ENCODE measurements around the gene TBC1D22B.

TBC1D22B gene

DNA sequence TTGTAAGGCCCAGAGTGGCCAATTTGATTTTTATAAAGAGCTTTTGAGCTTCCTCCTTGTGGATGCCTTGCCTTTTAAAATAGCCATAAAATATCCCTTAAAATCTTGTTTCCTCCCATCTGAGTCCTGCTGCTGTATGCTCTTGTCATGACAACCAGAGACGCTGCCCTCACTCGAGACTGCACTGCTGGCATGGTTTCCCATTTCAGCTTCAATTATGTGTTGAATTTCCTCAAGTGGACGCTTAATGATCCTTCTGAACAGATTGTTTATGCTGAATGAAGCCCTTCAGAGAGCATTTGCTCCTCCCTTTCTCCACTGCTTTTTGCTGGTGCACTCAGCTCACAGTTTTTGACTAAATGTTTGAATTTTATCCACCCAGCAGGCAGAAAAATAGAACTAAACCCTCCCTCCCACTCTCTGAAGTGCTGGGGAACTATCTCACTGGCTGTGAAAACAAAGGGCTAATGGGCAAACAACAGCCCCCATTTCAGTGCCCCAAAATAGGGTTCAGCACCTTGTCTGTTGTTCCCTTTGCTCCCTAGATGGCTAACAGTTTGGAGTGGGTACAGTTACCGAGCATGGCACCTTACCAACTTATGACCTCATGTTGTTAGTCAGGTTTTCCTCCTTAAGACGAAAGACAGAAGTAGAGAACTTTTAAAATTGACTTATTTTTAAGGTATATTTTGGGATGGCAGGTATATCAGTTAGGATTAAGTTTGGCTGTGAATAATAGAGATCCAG is 50.7 kb downstream of the TBC1D22B start:
- no peak overlapping the region for H3K27ac ChIP-seq
- CTCF ChIA-PET = interaction anchor here (0.5 kb wide), 1 partner anchor 18 kb away, joined by 3 read pairs; no protein-coding TSS in a partner anchor

DNA sequence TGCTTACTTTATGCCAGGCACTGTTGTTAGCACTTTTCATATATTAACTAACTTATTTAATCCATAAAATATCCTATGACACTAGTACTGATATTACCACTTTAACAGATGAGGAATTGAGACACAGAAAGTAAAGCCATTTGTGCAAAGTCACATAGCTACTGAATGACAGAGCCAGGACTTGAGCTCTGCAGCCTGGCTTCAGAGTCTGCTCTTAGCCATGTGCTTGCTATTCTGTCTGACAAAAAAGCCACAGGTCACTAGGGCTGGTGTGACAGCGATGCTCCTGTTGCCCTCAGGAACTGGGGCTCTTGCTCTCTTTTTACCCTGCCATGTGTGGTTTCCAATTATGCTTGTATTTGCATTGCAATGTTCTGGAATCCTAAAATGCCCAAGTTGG is 51.5 kb downstream of the TBC1D22B start:
- DNase-seq (ENCODE audit: low spot score) = no peak
- POLR2A ChIA-PET (ENCODE audit: low non-redundant PET) = no interaction called here

More for the DNA sequence above, 50.7 kb downstream of the TBC1D22B start:
- TF ChIP-seq, protein P1, sequence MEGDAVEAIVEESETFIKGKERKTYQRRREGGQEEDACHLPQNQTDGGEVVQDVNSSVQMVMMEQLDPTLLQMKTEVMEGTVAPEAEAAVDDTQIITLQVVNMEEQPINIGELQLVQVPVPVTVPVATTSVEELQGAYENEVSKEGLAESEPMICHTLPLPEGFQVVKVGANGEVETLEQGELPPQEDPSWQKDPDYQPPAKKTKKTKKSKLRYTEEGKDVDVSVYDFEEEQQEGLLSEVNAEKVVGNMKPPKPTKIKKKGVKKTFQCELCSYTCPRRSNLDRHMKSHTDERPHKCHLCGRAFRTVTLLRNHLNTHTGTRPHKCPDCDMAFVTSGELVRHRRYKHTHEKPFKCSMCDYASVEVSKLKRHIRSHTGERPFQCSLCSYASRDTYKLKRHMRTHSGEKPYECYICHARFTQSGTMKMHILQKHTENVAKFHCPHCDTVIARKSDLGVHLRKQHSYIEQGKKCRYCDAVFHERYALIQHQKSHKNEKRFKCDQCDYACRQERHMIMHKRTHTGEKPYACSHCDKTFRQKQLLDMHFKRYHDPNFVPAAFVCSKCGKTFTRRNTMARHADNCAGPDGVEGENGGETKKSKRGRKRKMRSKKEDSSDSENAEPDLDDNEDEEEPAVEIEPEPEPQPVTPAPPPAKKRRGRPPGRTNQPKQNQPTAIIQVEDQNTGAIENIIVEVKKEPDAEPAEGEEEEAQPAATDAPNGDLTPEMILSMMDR (conservative IDR thresholded peaks at IDR 0.05; ENCODE audit: low read depth) = no peak
- POLR2A ChIA-PET (ENCODE audit: low non-redundant PET) = no interaction called here
- no peak for DNase-seq (ENCODE audit: low spot score)

DNA sequence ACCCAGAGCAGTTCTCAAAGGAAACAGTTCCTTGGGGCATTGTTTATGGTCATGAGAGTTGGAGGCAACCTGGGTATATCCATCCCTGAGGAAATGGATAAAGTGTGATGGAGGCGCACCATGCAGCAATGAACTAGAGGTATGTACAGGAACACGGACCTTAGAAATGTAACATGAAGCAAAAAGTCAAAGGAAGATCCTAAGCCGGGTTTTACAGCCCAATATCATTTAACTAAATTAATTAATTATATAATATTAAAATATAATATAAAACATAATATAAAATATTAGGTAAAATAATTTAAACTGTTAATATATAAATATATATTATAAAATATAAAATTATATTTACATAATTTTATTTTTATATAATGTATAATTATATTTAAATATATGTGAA is 52.1 kb downstream of the TBC1D22B start:
- TF ChIP-seq, protein P1 (conservative IDR thresholded peaks at IDR 0.05; ENCODE audit: low read depth) = no peak

More for the DNA sequence above, 51.5 kb downstream of the TBC1D22B start:
- CTCF ChIA-PET = no interaction called here
- TF ChIP-seq, protein P1 (conservative IDR thresholded peaks at IDR 0.05; ENCODE audit: low read depth) = no peak
- H3K27ac ChIP-seq = no peak overlapping the region

DNA sequence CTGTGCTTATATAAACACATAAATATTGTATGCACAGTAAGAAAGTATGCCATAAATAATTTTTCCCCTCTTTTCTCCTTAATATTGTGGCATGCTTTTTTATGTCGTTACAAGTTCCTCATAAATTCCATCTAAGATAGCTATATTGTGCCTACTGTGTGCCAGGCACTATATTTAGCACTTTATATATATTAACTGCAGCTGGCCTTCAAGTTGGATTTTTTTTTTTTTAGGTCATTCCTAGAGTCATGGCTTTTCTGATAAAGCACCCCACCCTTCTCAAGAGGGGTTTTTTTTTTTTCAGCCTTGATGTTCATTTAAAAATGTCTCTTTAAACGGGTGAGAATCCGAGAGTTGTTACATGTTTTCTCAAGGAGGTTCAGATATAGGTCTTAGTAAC is 53.4 kb downstream of the TBC1D22B start:
- TF ChIP-seq, protein P1 (conservative IDR thresholded peaks at IDR 0.05; ENCODE audit: low read depth) = no peak
- ChIA-PET POLR2A (ENCODE audit: low non-redundant PET) (no interaction called here), CTCF (interaction anchor here (0.7 kb wide), 1 partner anchor 9 kb away, joined by 3 read pairs; no protein-coding TSS in a partner anchor)
- H3K27ac ChIP-seq = no peak overlapping the region
- DNase-seq (ENCODE audit: low spot score) = no peak

More for the DNA sequence above, 52.1 kb downstream of the TBC1D22B start:
- DNase-seq (ENCODE audit: low spot score) = no peak
- ChIA-PET POLR2A (ENCODE audit: low non-redundant PET) (no interaction called here), CTCF (no interaction called here)
- no peak overlapping the region for H3K27ac ChIP-seq

DNA sequence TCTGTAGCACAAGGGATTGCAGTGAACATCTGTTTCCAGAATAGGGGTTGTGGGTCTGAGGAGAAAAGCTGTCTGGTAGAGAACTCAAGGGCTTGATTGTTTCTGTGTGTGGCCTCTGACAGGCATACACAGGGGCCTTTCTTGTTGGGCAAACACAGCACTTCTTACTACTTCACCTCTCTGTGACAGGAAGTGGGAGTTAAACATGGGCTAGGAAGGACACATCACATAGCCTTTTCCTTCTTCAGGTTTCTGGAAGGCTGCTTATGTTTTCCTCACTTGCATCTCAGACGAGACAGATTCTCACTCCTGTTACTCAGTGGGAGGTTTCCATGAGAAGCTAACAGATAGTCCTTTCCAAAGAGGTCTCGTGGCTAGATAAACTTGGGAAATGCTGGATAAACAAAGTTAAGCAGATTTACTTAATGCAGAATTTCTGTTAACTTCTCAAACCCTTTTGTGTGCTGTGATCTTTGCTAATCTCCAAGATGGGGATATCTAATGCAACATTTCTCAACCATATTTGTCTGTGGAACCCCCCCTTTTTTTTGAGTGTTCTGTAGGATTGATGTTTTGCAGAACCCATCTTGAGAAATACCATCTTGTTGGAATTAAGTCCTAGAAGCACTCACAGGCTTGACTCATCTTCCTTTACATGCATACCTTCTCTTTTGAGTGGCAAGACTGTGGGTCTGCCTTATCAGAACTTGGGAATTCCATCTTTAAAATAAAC is 54.3 kb downstream of the TBC1D22B start:
- TF ChIP-seq, protein P1 (conservative IDR thresholded peaks at IDR 0.05; ENCODE audit: low read depth) = no peak
- POLR2A ChIA-PET (ENCODE audit: low non-redundant PET) = no interaction called here
- H3K27ac ChIP-seq = no peak overlapping the region
- CTCF ChIA-PET = interaction anchor here (3.5 kb wide), 1 partner anchor 7 kb away, joined by 17 read pairs; no protein-coding TSS in a partner anchor
- DNase-seq (ENCODE audit: low spot score) = no peak

DNA sequence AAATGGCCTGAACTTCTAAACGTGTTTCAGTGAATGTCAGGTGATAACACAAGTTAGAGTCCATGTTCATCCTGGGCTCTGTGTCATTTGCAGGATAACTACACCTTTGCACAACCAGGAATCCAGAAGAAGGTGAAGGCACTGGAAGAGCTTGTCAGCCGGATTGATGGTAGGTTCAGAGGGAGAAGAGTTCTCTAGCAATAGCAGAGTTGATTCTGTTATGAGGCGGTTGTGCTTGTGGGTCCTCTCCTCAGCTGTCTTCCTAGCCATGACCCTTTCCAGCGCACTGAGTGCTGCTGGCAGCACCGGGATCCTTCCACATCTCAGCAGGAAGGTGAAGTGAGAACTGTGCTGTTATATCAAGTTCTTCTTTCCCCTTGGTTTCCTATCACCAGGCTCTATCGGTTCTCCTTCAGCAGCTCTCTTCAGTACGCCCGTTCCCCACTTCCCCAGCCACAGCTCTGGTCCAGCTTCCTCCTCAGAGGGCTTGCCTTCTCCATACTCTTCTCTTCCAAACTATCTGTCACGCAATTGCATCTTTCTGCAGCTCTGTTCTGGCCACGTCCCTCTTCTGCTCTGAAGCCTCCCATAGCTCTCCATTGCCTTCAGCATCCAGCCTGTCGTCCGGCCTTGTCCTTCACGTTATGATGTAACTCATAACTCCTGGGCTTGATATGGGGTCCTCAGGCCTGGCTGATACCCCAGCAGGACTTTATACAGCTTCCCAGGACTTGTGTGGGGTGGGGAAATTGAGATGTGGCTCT is 56.3 kb downstream of the TBC1D22B start:
- CTCF ChIA-PET = interaction anchor here (0.6 to 3.5 kb wide), 4 partner anchors 9 to 33 kb away, joined by 3 to 17 read pairs (median 6); no protein-coding TSS in a partner anchor
- POLR2A ChIA-PET (ENCODE audit: low non-redundant PET) = interaction anchor here (0.5 kb wide), 1 partner anchor 1294 kb away, joined by 4 read pairs; no protein-coding TSS in a partner anchor

More for the DNA sequence above, 56.3 kb downstream of the TBC1D22B start:
- TF ChIP-seq, protein P1 (conservative IDR thresholded peaks at IDR 0.05; ENCODE audit: low read depth) = no peak
- no peak for DNase-seq (ENCODE audit: low spot score)
- no peak overlapping the region for H3K27ac ChIP-seq

Data from RWPE1 (cell line).